ENCODE measurements around the gene GPR37L1.
"Not testable (repeated sequence)": the region's sequence is repeated elsewhere in the genome, so short reads cannot be mapped to it uniquely, and the experiment has no call there.

Gene GPR37L1

DNA sequence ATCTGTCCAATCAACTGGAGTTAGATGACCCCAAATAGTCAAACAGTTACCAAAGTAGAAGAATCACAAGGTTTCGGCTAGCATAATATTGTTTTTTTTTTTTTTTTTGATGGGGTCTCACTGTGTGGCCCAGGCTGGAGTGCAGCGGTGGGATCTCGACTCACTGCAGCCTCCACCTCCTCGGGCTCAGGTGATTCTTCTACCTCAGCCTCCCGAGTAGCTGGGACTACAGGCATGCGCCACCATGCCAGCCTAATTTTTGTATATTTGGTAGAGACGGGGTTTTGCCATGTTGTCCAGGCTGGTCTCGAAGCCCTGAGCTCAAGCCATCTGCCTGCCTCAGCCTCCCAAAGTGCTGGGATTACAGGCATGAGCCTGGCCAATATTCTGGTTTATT, 23.0 kb downstream of the GPR37L1 start:
- H3K9me3 ChIP-seq (ENCODE audit: control insufficient read depth, insufficient read depth, low read length); H3K4me3 ChIP-seq (ENCODE audit: low read length); H3K27me3 ChIP-seq (ENCODE audit: control insufficient read depth, insufficient read depth, low read length); H3K36me3 ChIP-seq (ENCODE audit: control insufficient read depth, insufficient read depth, low read length); H3K27ac ChIP-seq (ENCODE audit: low read length); DNase-seq (ENCODE audit: low read depth, low spot score); H3K4me1 ChIP-seq (ENCODE audit: control insufficient read depth, insufficient read depth, low read length): not testable (repeated sequence)
- WGBS (ENCODE audit: insufficient coverage, insufficient read length): no CpG with 5 or more reads among the region's 8 CpGs

DNA sequence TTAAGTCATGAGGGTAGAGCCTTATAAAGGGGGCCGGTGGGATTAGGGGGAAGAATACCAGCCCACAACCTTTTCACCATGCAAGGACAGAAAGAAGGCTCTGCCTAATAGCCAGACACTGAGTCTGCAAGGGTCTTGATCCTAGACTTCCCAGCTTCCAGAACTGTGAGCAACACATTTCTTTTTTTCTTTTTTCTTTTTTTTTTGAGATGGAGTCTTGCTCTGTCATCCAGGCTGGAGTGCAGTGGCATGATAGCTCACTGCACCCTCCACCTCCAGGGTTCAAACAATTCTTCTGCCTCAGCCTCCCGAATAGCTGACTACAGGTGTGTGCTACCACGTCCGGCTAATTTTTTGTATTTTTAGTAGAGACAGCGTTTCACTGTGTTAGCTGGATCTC, 23.6 kb downstream of the GPR37L1 start:
- no CpG with 5 or more reads among the region's 5 CpGs for WGBS (ENCODE audit: insufficient coverage, insufficient read length)
- no peak overlapping the region for H3K4me3 ChIP-seq (ENCODE audit: low read length)

DNA sequence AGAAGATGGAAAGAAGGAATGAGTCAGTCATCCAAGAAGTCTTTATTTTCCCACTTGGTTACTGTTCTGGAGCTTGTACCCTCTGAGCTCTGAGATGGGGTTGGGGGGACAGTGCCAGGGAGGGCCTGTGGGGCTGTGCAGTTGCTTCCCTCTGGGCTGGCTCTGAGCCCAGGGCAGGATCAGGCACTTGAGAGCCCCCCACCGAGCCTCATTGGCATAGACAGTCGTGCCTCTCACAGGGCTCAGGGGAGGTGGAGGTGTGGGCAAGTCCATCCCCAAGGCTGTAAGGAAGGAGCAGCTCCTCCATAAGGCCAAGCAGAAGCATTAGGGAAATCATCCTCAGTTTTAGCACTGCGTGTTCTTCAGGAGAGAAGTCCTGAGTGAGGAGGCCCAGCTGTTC, 24.3 kb downstream of the GPR37L1 start:
- H3K27ac ChIP-seq (ENCODE audit: low read length): no peak overlapping the region
- no peak for DNase-seq (ENCODE audit: low read depth, low spot score)
- no peak overlapping the region for H3K4me3 ChIP-seq (ENCODE audit: low read length)
- H3K4me1 ChIP-seq (ENCODE audit: control insufficient read depth, insufficient read depth, low read length): peaks cover 6% of the 10 kb centered on the region
- no peaks in the 10 kb centered on the region for H3K9me3 ChIP-seq (ENCODE audit: control insufficient read depth, insufficient read depth, low read length)
- no peaks in the 10 kb centered on the region for H3K27me3 ChIP-seq (ENCODE audit: control insufficient read depth, insufficient read depth, low read length)
- WGBS (ENCODE audit: insufficient coverage, insufficient read length): no CpG with 5 or more reads among the region's 3 CpGs
- H3K36me3 ChIP-seq (ENCODE audit: control insufficient read depth, insufficient read depth, low read length): no peaks in the 10 kb centered on the region

More for the DNA sequence above, 23.6 kb downstream of the GPR37L1 start:
- no peaks in the 10 kb centered on the region for H3K36me3 ChIP-seq (ENCODE audit: control insufficient read depth, insufficient read depth, low read length)
- H3K9me3 ChIP-seq (ENCODE audit: control insufficient read depth, insufficient read depth, low read length): no peaks in the 10 kb centered on the region
- no peak for DNase-seq (ENCODE audit: low read depth, low spot score)
- peaks cover 6% of the 10 kb centered on the region for H3K4me1 ChIP-seq (ENCODE audit: control insufficient read depth, insufficient read depth, low read length)
- no peaks in the 10 kb centered on the region for H3K27me3 ChIP-seq (ENCODE audit: control insufficient read depth, insufficient read depth, low read length)
- no peak overlapping the region for H3K27ac ChIP-seq (ENCODE audit: low read length)

DNA sequence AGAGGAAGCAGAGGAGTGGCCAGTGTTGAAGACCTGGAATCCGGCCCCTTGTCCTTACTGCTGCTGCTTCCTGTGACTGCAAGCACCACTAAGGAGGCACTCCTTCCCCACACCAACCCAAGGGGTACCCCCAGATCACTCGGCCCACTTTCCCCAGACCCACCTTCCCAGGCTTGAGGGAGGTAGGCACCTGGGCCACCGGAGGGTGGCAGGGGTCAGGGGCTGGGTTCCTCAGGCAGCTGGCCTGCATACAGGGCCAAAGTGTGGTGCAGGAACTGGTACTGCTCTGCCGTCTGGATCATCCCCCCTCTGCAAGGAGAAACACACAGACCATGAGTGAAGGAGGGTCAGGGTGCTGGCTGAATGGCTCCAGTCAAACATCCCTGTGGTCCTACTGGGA, 25.7 kb downstream of the GPR37L1 start:
- H3K27me3 ChIP-seq (ENCODE audit: control insufficient read depth, insufficient read depth, low read length): no peaks in the 10 kb centered on the region
- H3K36me3 ChIP-seq (ENCODE audit: control insufficient read depth, insufficient read depth, low read length): no peaks in the 10 kb centered on the region
- no peak overlapping the region for H3K27ac ChIP-seq (ENCODE audit: low read length)
- H3K4me3 ChIP-seq (ENCODE audit: low read length): no peak overlapping the region
- no CpG with 5 or more reads among the region's 4 CpGs for WGBS (ENCODE audit: insufficient coverage, insufficient read length)
- H3K9me3 ChIP-seq (ENCODE audit: control insufficient read depth, insufficient read depth, low read length): no peaks in the 10 kb centered on the region
- H3K4me1 ChIP-seq (ENCODE audit: control insufficient read depth, insufficient read depth, low read length): peaks cover under 1% of the 10 kb centered on the region; the same call in 1 of the 2 replicates
- no peak for DNase-seq (ENCODE audit: low read depth, low spot score)

DNA sequence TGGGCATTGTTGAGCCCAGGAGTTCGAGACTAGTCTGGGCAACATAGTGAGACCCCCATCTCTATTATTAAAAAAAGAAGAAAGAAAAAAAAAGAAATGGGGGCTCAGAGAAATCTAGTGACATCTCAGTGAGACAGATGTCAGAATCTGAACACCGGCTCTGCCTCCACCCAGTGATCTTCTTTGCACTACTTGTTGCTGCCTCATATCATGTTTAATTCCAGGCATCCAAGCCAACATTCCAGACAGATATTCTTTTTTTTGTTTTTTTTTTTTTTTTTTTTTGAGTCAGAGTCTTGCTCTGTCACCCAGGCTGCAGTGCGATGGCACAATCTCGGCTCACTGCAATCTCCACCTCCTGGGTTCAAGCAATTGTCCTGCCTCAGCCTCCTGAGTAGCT, 26.8 kb downstream of the GPR37L1 start:
- Histone ChIP-seq H3K4me1 (ENCODE audit: control insufficient read depth, insufficient read depth, low read length) (0 out of 2 replicates have a peak, but pooled peaks cover 2% of the 10 kb centered on the region), H3K27ac (ENCODE audit: low read length) (no peak overlapping the region), H3K36me3 (ENCODE audit: control insufficient read depth, insufficient read depth, low read length) (no peaks in the 10 kb centered on the region), H3K9me3 (ENCODE audit: control insufficient read depth, insufficient read depth, low read length) (no peaks in the 10 kb centered on the region), H3K4me3 (ENCODE audit: low read length) (no peak overlapping the region), H3K27me3 (ENCODE audit: control insufficient read depth, insufficient read depth, low read length) (no peaks in the 10 kb centered on the region)
- no CpG with 5 or more reads among the region's 4 CpGs for WGBS (ENCODE audit: insufficient coverage, insufficient read length)
- no peak for DNase-seq (ENCODE audit: low read depth, low spot score)

DNA sequence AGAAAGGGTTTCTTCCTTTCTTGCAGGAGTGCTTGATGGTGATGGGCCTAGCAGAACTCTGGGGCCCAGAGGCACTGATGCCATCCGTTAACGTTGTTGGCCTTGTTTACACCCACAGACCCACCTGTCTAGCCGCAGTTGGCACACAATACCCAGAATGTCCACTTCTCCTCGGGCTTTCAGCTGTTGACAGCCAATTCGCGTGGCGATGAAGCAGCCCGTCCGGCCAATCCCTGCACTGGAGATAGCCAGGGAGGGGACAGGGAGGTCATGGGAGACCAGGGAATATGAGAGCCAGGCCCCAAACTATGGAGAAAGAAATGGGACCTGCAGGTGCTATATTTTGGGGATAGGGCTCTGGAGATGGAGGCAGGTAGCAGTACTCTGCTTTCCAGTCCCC, 27.5 kb downstream of the GPR37L1 start:
- no peak for DNase-seq (ENCODE audit: low read depth, low spot score)
- Histone ChIP-seq H3K36me3 (ENCODE audit: control insufficient read depth, insufficient read depth, low read length) (no peaks in the 10 kb centered on the region), H3K4me1 (ENCODE audit: control insufficient read depth, insufficient read depth, low read length) (peaks cover 4% of the 10 kb centered on the region; the same call in 1 of the 2 replicates), H3K9me3 (ENCODE audit: control insufficient read depth, insufficient read depth, low read length) (no peaks in the 10 kb centered on the region), H3K27ac (ENCODE audit: low read length) (no peak overlapping the region), H3K27me3 (ENCODE audit: control insufficient read depth, insufficient read depth, low read length) (no peaks in the 10 kb centered on the region), H3K4me3 (ENCODE audit: low read length) (no peak overlapping the region)
- no CpG with 5 or more reads among the region's 9 CpGs for WGBS (ENCODE audit: insufficient coverage, insufficient read length)

DNA sequence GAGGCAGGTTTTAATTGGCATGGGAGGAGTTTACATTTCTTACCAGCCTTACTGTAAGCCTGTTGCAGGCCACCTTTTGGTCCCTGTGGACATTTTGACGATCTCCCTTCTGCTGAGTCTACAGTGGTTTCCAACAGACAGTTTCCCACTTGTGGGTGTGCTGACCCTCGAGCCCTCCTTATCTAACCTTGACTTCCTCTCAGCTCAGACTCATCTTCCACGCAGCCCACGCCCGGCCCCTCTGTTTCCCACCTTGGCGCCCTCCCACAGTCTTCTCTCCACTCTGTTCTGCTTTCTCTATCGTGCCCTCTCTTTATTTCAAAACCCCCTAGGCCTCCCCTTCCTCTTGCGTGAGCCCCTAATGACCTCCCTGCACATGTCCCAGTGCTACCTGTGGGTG, 27.9 kb downstream of the GPR37L1 start:
- Histone ChIP-seq H3K9me3 (ENCODE audit: control insufficient read depth, insufficient read depth, low read length) (no peaks in the 10 kb centered on the region), H3K4me1 (ENCODE audit: control insufficient read depth, insufficient read depth, low read length) (peaks cover 4% of the 10 kb centered on the region; the same call in 1 of the 2 replicates), H3K27me3 (ENCODE audit: control insufficient read depth, insufficient read depth, low read length) (no peaks in the 10 kb centered on the region), H3K4me3 (ENCODE audit: low read length) (no peak overlapping the region), H3K36me3 (ENCODE audit: control insufficient read depth, insufficient read depth, low read length) (no peaks in the 10 kb centered on the region), H3K27ac (ENCODE audit: low read length) (no peak overlapping the region)
- no peak for DNase-seq (ENCODE audit: low read depth, low spot score)
- no CpG with 5 or more reads among the region's 8 CpGs for WGBS (ENCODE audit: insufficient coverage, insufficient read length)

DNA sequence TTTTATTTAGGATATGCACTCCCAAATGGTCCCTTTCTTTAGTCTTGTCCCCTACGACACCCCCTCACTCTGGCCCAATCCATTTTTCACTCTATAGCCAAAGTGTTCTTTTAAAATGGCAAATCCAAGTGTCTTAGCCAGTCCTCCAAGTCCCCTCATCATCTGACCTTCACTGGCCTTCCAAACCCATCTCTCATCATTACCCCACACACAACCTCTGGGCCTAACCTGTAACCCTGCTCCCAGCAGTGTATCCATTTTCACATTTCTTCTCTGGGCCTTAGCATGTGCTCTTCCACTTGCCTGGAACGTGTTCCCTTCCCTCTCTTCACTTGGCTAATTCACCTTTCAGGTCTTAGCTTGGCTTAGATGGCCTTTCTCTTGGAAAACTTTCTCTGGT, 28.3 kb downstream of the GPR37L1 start:
- H3K4me3 ChIP-seq (ENCODE audit: low read length): no peak overlapping the region
- H3K36me3 ChIP-seq (ENCODE audit: control insufficient read depth, insufficient read depth, low read length): no peaks in the 10 kb centered on the region
- H3K27me3 ChIP-seq (ENCODE audit: control insufficient read depth, insufficient read depth, low read length): no peaks in the 10 kb centered on the region
- DNase-seq (ENCODE audit: low read depth, low spot score): no peak
- no peak overlapping the region for H3K27ac ChIP-seq (ENCODE audit: low read length)
- WGBS (ENCODE audit: insufficient coverage, insufficient read length): no CpG with 5 or more reads among the region's 2 CpGs
- H3K4me1 ChIP-seq (ENCODE audit: control insufficient read depth, insufficient read depth, low read length): peaks cover 4% of the 10 kb centered on the region; the same call in 1 of the 2 replicates
- H3K9me3 ChIP-seq (ENCODE audit: control insufficient read depth, insufficient read depth, low read length): no peaks in the 10 kb centered on the region

DNA sequence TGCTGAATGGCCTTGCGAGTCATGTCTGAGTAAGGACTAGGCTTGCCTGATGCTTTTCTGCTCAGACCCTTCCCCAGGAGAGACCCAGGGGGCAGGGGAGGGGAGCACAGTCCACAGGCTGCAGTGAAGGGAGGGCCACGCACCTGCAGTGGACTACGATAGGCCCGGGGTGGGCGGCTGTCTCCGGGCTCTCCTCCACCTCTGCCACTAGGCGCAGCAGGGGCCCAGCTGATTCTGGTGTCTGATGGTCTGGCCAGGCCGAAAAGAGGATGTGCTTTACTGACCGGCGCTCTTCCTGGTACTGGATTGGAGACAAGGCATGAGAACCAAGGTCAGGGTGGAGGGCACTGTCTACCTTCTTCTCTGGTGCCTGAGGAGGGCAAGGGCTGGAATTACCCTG, 29.7 kb downstream of the GPR37L1 start:
- no peaks in the 10 kb centered on the region for H3K36me3 ChIP-seq (ENCODE audit: control insufficient read depth, insufficient read depth, low read length)
- H3K4me1 ChIP-seq (ENCODE audit: control insufficient read depth, insufficient read depth, low read length): peaks cover 4% of the 10 kb centered on the region; the same call in 1 of the 2 replicates
- no peak for DNase-seq (ENCODE audit: low read depth, low spot score)
- no peak overlapping the region for H3K27ac ChIP-seq (ENCODE audit: low read length)
- no peak overlapping the region for H3K4me3 ChIP-seq (ENCODE audit: low read length)
- H3K9me3 ChIP-seq (ENCODE audit: control insufficient read depth, insufficient read depth, low read length): no peaks in the 10 kb centered on the region
- no peaks in the 10 kb centered on the region for H3K27me3 ChIP-seq (ENCODE audit: control insufficient read depth, insufficient read depth, low read length)
- no CpG with 5 or more reads among the region's 10 CpGs for WGBS (ENCODE audit: insufficient coverage, insufficient read length)

DNA sequence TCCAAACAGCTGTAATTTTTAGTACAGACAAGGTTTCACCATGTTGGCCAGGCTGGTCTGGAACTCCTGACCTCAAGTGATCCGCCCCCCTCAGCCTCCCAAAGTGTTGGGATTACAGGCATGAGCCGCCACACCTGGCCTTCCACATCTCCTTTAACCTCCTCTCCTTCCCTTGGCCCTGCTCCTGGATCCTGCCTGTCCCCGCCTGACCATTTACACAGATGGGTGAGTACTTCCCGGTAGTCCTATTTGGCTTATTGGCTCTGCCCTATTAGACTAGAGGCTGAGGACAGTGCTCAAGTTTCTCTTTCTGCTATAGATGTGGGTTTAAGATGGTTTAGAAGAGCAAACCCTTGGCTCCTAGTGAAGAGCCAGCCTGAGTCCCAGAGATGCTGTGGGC, 30.6 kb downstream of the GPR37L1 start:
- H3K36me3 ChIP-seq (ENCODE audit: control insufficient read depth, insufficient read depth, low read length): no peaks in the 10 kb centered on the region
- WGBS (ENCODE audit: insufficient coverage, insufficient read length): no CpG with 5 or more reads among the region's 4 CpGs
- no peaks in the 10 kb centered on the region for H3K27me3 ChIP-seq (ENCODE audit: control insufficient read depth, insufficient read depth, low read length)
- H3K9me3 ChIP-seq (ENCODE audit: control insufficient read depth, insufficient read depth, low read length): no peaks in the 10 kb centered on the region
- DNase-seq (ENCODE audit: low read depth, low spot score): no peak
- H3K4me1 ChIP-seq (ENCODE audit: control insufficient read depth, insufficient read depth, low read length): peaks cover 4% of the 10 kb centered on the region; the same call in 1 of the 2 replicates
- H3K27ac ChIP-seq (ENCODE audit: low read length): no peak overlapping the region
- no peak overlapping the region for H3K4me3 ChIP-seq (ENCODE audit: low read length)

DNA sequence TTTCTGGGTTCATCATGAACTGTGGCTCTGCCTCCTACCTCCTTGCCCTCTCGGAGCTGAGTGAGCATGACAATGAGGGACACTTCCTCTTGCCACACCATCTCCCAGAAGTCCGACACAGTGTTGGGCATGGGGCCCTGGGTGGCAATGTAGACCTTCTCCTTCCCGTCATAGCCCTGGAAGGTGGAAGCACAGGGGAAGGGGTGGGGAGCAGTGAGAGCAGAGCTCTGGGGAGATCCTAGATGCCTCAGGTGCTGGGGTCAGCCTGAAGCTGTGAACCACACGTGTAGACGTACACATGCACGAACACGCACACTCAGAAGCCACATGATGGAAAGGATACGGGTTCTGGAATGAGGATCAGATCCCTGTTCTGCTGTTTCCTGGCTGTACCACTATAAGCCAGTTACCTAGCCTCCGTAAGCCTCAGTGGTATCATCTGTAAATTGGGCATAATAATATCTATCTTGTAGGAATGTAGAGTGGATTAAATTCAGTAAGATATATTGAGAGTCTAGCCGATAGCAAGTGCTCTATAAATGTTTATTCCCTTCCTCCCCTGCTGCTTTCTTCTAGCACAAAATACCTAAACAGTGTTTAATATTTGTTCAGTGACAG, 31.5 kb downstream of the GPR37L1 start:
- Histone ChIP-seq H3K4me3 (ENCODE audit: low read length) (no peak overlapping the region), H3K36me3 (ENCODE audit: control insufficient read depth, insufficient read depth, low read length) (no peaks in the 10 kb centered on the region), H3K4me1 (ENCODE audit: control insufficient read depth, insufficient read depth, low read length) (peaks cover 4% of the 10 kb centered on the region; the same call in 1 of the 2 replicates), H3K9me3 (ENCODE audit: control insufficient read depth, insufficient read depth, low read length) (no peaks in the 10 kb centered on the region), H3K27ac (ENCODE audit: low read length) (no peak overlapping the region), H3K27me3 (ENCODE audit: control insufficient read depth, insufficient read depth, low read length) (no peaks in the 10 kb centered on the region)
- WGBS (ENCODE audit: insufficient coverage, insufficient read length): no CpG with 5 or more reads among the region's 10 CpGs
- no peak for DNase-seq (ENCODE audit: low read depth, low spot score)

Measured in iPS DF 6.9 (cell line).